Ureter (tissue), 1 donor: Measurements from ENCODE around the gene CCDC74B. TPM values are rescaled to one million over a fixed set of nuclear protein-coding genes. Genes with fewer than 3 reads are reported as not detected.
"Not testable (repeated sequence)": the region's sequence is repeated elsewhere in the genome, so short reads cannot be mapped to it uniquely, and the experiment has no call there.

ENCODE experiments used
- DNase-seq: peaks from one replicate; pipeline ENCODE4 v3.0.0-alpha.2; 2020; ENCODE audit warnings: low spot score
- total RNA-seq: library from RNA; stranded (reverse); gene quantifications from one replicate; pipeline ENCODE4 v1.2.4, GENCODE V29; 2023
- donor health status: DM: yes; HTN: yes; CAD: no.

Gene CCDC74B
- total RNA-seq, 1 donor from 2014 or later = 1.7 TPM

- DNase-seq = no peak
Observed at GRCh38 chr2:130150181-130151144, 5.6 kb upstream of the CCDC74B start.

- peak; percentile 1 for DNase-seq
Observed at GRCh38 chr2:130148515-130148914, 3.6 kb upstream of the CCDC74B start.

GRCh38 chr2:130143266-130144039 is 1.5 kb downstream of the CCDC74B start:
- not testable (repeated sequence) for DNase-seq

GRCh38 chr2:130142396-130143265 is 2.3 kb downstream of the CCDC74B start:
- not testable (repeated sequence) for DNase-seq

- not testable (repeated sequence) for DNase-seq
Observed at GRCh38 chr2:130141645-130142370, 3.1 kb downstream of the CCDC74B start.

GRCh38 chr2:130141002-130141401 is 3.9 kb downstream of the CCDC74B start:
- DNase-seq = not testable (repeated sequence)

- DNase-seq = not testable (repeated sequence)
Observed at GRCh38 chr2:130140516-130140915, 4.4 kb downstream of the CCDC74B start.

GRCh38 chr2:130139331-130140280 is 5.3 kb downstream of the CCDC74B start:
- not testable (repeated sequence) for DNase-seq

GRCh38 chr2:130138841-130139251 is 6.1 kb downstream of the CCDC74B start:
- DNase-seq = not testable (repeated sequence)

- not testable (repeated sequence) for DNase-seq
Observed at GRCh38 chr2:130138326-130138725, 6.6 kb downstream of the CCDC74B start.

GRCh38 chr2:130137118-130137517 is 7.8 kb downstream of the CCDC74B start:
- not testable (repeated sequence) for DNase-seq

GRCh38 chr2:130136546-130136945 is 8.4 kb downstream of the CCDC74B start:
- not testable (repeated sequence) for DNase-seq

- DNase-seq = no peak
Observed at GRCh38 chr2:130135692-130136541, 9.0 kb downstream of the CCDC74B start.

GRCh38 chr2:130129120-130129829 is 15.6 kb downstream of the CCDC74B start, which contains the start of gene POTEF:
Gene POTEF (minus strand): TSS chr2:130129222. CDS start chr2:130120515, 8,707 bp downstream.
- DNase-seq = not testable (repeated sequence)

GRCh38 chr2:130128464-130128863 is 16.4 kb downstream of the CCDC74B start:
- DNase-seq = not testable (repeated sequence)

- not testable (repeated sequence) for DNase-seq
Observed at GRCh38 chr2:130127726-130128125, 17.2 kb downstream of the CCDC74B start.

- not testable (repeated sequence) for DNase-seq
Observed at GRCh38 chr2:130120924-130121323, 24.0 kb downstream of the CCDC74B start.
